BJ (cell line): ENCODE data around the gene SMC4. TPM values are rescaled to one million over a fixed set of nuclear protein-coding genes. Genes with fewer than 3 reads are reported as not detected.

Source experiments
- CTCF ChIA-PET: fragments of 350-600 bp; formaldehyde crosslinking; extraction: SDS; loops from one replicate; lab custom pipeline; 2021; ENCODE audit warnings: antibody characterized with exemption, inconsistent platforms; lab: Yijun Ruan, JAX
- POLR2A ChIA-PET: fragments of 300-600 bp; sonication (Branson Sonifier 250); formaldehyde crosslinking; extraction: SDS; loops from one replicate; lab custom pipeline; 2021; ENCODE audit warnings: antibody characterized with exemption; lab: Charles Lee
- DNase-seq: peaks from one replicate; pipeline ENCODE4 v3.0.0-alpha.2; 2011; ENCODE audit warnings: low read depth
- H3K27me3 ChIP-seq: 2 replicates; pipeline ENCODE4 v1.6.0; 2011; ENCODE audit warnings: low read length; ENCODE audit not compliant: control insufficient read depth, insufficient read depth
- H3K36me3 ChIP-seq: 2 replicates; pipeline ENCODE4 v1.5.1; 2011; ENCODE audit warnings: low read length; ENCODE audit not compliant: control insufficient read depth, insufficient read depth
- H3K4me3 ChIP-seq: 2 replicates; pipeline ENCODE4 v1.5.1; 2011; ENCODE audit warnings: low read depth, mild to moderate bottlenecking, control low read depth, low read length
- polyA plus RNA-seq: library from polyadenylated mRNA; depleted of rRNA; stranded (reverse); fragments of >200 nt; gene quantifications from 2 replicates; pipeline ENCODE4 v1.2.3, GENCODE V29; 2011
- TF ChIP-seq, protein P1 (sequence below): IDR thresholded peaks from 2 replicates; pipeline ENCODE4 v1.5.1; 2011; ENCODE audit warnings: low read depth, mild to moderate bottlenecking, control low read depth, inconsistent platforms, low read length, moderate library complexity; ENCODE audit not compliant: insufficient read depth

SMC4 gene
- polyA plus RNA-seq, 1 experiment: 26.1 TPM

DNA sequence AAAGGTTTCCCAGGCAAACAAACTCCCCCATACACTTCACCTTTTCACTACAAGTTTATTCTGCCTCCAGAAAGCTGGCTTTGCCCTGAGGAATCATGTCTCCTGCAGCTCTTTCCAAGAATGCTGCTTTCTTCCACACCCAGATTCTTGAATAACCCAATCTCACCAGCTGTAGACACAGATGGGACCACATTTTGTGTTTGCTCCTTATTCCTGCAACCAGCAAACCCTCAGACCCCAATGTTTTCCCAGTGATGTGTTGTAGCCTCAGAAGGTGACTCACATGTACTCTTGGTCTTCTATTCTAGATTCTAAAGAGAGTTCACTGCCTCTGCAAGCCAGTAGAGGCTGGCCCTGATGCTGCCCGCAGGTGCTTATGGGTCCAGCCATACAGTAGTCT is 73.8 kb downstream of the SMC4 start:
- Histone ChIP-seq H3K4me3 (no peak overlapping the region), H3K36me3 (no peaks in the 10 kb centered on the region), H3K27me3 (no peaks in the 10 kb centered on the region)
- ChIA-PET CTCF (interaction anchor here (1.3 to 1.4 kb wide), 3 partner anchors 8 to 58 kb away, joined by 3 read pairs; no protein-coding TSS in a partner anchor), POLR2A (no interaction called here)
- DNase-seq: peak; percentile 91
- TF ChIP-seq, protein P1, sequence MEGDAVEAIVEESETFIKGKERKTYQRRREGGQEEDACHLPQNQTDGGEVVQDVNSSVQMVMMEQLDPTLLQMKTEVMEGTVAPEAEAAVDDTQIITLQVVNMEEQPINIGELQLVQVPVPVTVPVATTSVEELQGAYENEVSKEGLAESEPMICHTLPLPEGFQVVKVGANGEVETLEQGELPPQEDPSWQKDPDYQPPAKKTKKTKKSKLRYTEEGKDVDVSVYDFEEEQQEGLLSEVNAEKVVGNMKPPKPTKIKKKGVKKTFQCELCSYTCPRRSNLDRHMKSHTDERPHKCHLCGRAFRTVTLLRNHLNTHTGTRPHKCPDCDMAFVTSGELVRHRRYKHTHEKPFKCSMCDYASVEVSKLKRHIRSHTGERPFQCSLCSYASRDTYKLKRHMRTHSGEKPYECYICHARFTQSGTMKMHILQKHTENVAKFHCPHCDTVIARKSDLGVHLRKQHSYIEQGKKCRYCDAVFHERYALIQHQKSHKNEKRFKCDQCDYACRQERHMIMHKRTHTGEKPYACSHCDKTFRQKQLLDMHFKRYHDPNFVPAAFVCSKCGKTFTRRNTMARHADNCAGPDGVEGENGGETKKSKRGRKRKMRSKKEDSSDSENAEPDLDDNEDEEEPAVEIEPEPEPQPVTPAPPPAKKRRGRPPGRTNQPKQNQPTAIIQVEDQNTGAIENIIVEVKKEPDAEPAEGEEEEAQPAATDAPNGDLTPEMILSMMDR: no peak

DNA sequence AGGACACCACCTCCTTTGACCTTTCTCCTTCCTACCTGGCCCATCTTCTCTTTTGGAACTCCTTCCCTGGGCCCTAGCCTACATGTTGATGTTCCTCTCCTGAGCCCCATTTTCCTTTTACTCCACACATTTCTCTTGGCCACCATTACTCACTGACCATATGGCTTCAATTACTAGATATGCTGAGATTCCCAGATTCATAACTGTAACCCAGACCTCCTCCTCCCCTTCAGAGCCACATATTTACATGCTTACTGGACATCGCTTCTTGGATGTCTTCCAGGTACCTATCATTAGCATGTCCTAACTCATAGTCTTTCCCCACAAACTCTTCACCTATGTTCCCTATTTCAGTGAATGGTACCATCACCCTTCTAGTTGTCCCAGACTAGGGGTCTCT is 74.5 kb downstream of the SMC4 start:
- peak; percentile 84 for DNase-seq
- POLR2A ChIA-PET: interaction anchor here (0.9 kb wide), 1 partner anchor 24 kb away, joined by 6 read pairs; the partner anchor contains the start of gene TRIM59
- H3K27me3 ChIP-seq: no peaks in the 10 kb centered on the region
- TF ChIP-seq, protein P1: no peak
- H3K36me3 ChIP-seq: no peaks in the 10 kb centered on the region
- CTCF ChIA-PET: interaction anchor here (1.3 to 1.4 kb wide), 2 partner anchors 9 to 59 kb away, joined by 3 read pairs; no protein-coding TSS in a partner anchor
- H3K4me3 ChIP-seq: no peak overlapping the region

DNA sequence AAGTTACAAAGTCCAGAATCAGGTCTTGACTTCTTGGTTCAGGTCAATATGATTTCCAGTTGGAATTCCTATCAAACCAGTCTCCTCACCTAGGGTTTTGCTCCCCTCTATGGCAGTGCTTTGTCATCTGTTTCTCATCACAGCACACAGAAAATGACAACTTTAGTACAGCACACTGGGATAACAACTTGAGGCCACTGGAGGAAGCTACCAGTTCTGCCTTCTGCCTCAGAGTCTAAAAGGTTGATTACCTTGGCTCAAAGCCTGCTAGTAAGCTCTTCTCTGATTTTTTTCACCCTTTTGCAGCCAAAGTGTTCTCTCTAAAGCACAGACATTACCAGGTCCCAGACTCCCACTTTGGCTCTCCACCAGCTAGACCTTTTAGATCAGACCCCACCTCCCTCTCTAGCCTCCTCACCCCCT is 75.0 kb downstream of the SMC4 start:
- TF ChIP-seq, protein P1: no peak
- Histone ChIP-seq H3K36me3 (no peaks in the 10 kb centered on the region), H3K4me3 (no peak overlapping the region), H3K27me3 (no peaks in the 10 kb centered on the region)
- ChIA-PET CTCF (interaction anchor here (0.6 kb wide), 1 partner anchor 67 kb away, joined by 5 read pairs; no protein-coding TSS in a partner anchor), POLR2A (interaction anchor here (0.6 to 0.9 kb wide), 3 partner anchors 24 to 628 kb away, joined by 3 to 6 read pairs (median 6); partner anchors contain the start of gene TRIM59)
- no peak for DNase-seq

DNA sequence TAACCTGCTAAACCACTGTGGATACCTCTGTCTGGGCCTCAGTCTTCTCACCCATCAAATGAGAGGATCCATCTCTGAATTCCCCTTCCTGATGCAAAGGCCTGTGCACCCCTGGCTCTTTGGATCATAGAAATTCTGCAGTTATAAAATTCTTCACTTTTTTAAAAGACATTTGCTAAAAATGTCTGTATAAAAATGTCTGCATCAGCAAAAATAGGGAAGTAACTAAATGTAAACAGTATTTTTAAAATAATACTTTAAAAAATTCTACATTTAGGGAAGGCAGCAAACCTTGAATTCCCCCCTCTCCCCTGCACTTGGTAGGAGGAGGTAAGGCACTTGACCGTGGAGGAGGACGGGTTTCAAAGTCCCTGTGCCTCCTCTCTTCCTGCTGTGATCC is 75.7 kb downstream of the SMC4 start:
- ChIA-PET POLR2A (no interaction called here), CTCF (interaction anchor here (0.6 kb wide), 1 partner anchor 68 kb away, joined by 5 read pairs; no protein-coding TSS in a partner anchor)
- H3K36me3 ChIP-seq: no peaks in the 10 kb centered on the region
- TF ChIP-seq, protein P1: no peak
- no peak overlapping the region for H3K4me3 ChIP-seq
- DNase-seq: no peak
- no peaks in the 10 kb centered on the region for H3K27me3 ChIP-seq

DNA sequence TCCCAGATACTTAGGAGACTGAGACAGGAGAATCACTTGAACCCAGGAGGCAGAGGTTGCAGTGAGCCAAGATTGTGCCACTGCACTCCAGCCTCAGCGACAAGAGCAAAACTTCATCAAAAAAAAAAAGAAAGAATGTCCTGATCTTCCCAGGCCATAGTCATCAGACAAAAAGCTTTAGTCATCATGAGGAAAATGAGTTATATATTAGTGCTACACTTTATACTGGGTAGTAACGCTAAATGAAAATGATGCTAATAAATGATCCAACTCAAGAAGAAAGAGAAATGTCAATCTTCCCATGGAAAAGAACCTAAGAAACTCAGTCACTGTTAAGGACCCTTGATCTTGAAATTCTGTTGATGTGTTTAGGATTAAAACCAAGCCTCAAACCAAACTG is 76.4 kb downstream of the SMC4 start:
- ChIA-PET POLR2A (no interaction called here), CTCF (no interaction called here)
- TF ChIP-seq, protein P1: no peak
- Histone ChIP-seq H3K27me3 (no peaks in the 10 kb centered on the region), H3K4me3 (no peak overlapping the region), H3K36me3 (no peaks in the 10 kb centered on the region)
- DNase-seq: no peak
